SK-N-SH (cell line): ENCODE measurements around the gene GART. TPM values are rescaled to one million over a fixed set of nuclear protein-coding genes. Genes with fewer than 3 reads are reported as not detected.

Source experiments
- CTCF ChIA-PET: fragments of 300-600, 350-600 bp; formaldehyde crosslinking; extraction: SDS; loops from one replicate; lab custom pipeline; 2021; lab: Yijun Ruan, JAX
- POLR2A ChIA-PET: fragments of 350-600 bp; sonication (Branson Sonifier 250); formaldehyde crosslinking; extraction: SDS; loops from one replicate; lab custom pipeline; 2020; ENCODE audit warnings: antibody characterized with exemption, inconsistent platforms; lab: Yijun Ruan, JAX
- DNase-seq: peaks from one replicate; pipeline ENCODE4 v3.0.0; 2012
- H2AFZ ChIP-seq: fragments of 200-600 bp; sonication (generic); 2 replicates; pipeline ENCODE4 v1.8.1; 2016; ENCODE audit warnings: antibody characterized with exemption, mild to moderate bottlenecking, low read depth
- H3F3A ChIP-seq: fragments of 200-600 bp; sonication (generic); replicated peaks from 2 replicates; pipeline ENCODE3; 2016; ENCODE audit warnings: antibody characterized with exemption, mild to moderate bottlenecking; ENCODE audit not compliant: insufficient read depth
- H3K27ac ChIP-seq, 2 experiments: fragments of 200-500 bp in 1 of 2; fragments of 200-600 bp in 1 of 2; sonication (Bioruptor generic) in 1 of 2; sonication (generic), shearing (Covaris generic) in 1 of 2; 2 replicates each; pipeline versions ENCODE4 v1.5.1 to v1.6.1; 2014 to 2016; ENCODE audit warnings: low read depth in 2 of 2, inconsistent platforms in 1 of 2, low read length in 1 of 2, mild to moderate bottlenecking in 1 of 2, mixed read lengths in 1 of 2
- H3K27me3 ChIP-seq: fragments of 200-600 bp; sonication (generic), shearing (Covaris generic); 2 replicates; pipeline ENCODE4 v1.6.1; 2016; ENCODE audit warnings: mixed run types; ENCODE audit not compliant: insufficient read depth
- H3K36me3 ChIP-seq, 2 experiments: fragments of 200-500 bp in 1 of 2; fragments of 200-600 bp in 1 of 2; sonication (Bioruptor generic) in 1 of 2; sonication (generic) in 1 of 2; replicated peaks in 1 of 2; 2 replicates each; pipeline versions ENCODE3 to v1.5.1; 2014 to 2016; ENCODE audit warnings: low read length in 1 of 2, mild to moderate bottlenecking in 1 of 2; ENCODE audit not compliant: insufficient read depth in 2 of 2, control insufficient read depth in 1 of 2
- H3K4me1 ChIP-seq, 2 experiments: fragments of 200-500 bp in 1 of 2; fragments of 200-600 bp in 1 of 2; sonication (Bioruptor generic) in 1 of 2; sonication (generic), shearing (Covaris generic) in 1 of 2; 2 replicates each; pipeline versions ENCODE4 v1.5.1 to v1.6.1; 2014 to 2016; ENCODE audit warnings: low read depth in 1 of 2, low read length in 1 of 2, mixed run types in 1 of 2; ENCODE audit not compliant: insufficient read depth in 2 of 2, control insufficient read depth in 1 of 2
- H3K4me2 ChIP-seq: fragments of 200-600 bp; sonication (generic), shearing (Covaris generic); 2 replicates; pipeline ENCODE4 v1.6.1; 2017; ENCODE audit warnings: mixed run types
- H3K4me3 ChIP-seq, 2 experiments: fragments of 200-500 bp in 1 of 2; fragments of 200-600 bp in 1 of 2; sonication (Bioruptor generic) in 1 of 2; sonication (generic), shearing (Covaris generic) in 1 of 2; 2 replicates each; pipeline versions ENCODE4 v1.5.1 to v1.8.1; 2014 to 2016; ENCODE audit warnings: low read depth in 2 of 2, inconsistent platforms in 1 of 2, low read length in 1 of 2, mild to moderate bottlenecking in 1 of 2, mixed read lengths in 1 of 2, moderate library complexity in 1 of 2
- H3K79me2 ChIP-seq: fragments of 200-600 bp; sonication (generic); 2 replicates; pipeline ENCODE4 v1.8.1; 2017; ENCODE audit warnings: mild to moderate bottlenecking; ENCODE audit not compliant: insufficient read depth
- H3K9ac ChIP-seq: fragments of 200-600 bp; sonication (generic); 2 replicates; pipeline ENCODE4 v1.6.1; 2017; ENCODE audit warnings: mixed run types
- H3K9me2 ChIP-seq: fragments of 200-600 bp; sonication (generic); 2 replicates; pipeline ENCODE4 v1.6.1; 2017; ENCODE audit warnings: mixed run types
- H3K9me3 ChIP-seq: fragments of 200-600 bp; sonication (generic); 2 replicates; pipeline ENCODE4 v1.6.1; 2017; ENCODE audit warnings: mixed run types, mild to moderate bottlenecking, moderate library complexity
- H4K20me1 ChIP-seq: fragments of 200-600 bp; sonication (generic); 2 replicates; pipeline ENCODE4 v1.6.1; 2017; ENCODE audit warnings: mild to moderate bottlenecking, mixed run types; ENCODE audit not compliant: insufficient read depth
- CTCF ChIP-seq: fragments of 200-600 bp; sonication (generic); IDR thresholded peaks from 2 replicates; pipeline ENCODE4 v1.6.1; 2017; ENCODE audit warnings: antibody characterized with exemption, mild to moderate bottlenecking, moderate library complexity
- EP300 ChIP-seq, 2 experiments: IDR thresholded peaks; 2 replicates each; pipeline versions ENCODE4 v1.4.0 to v1.6.1; 2012; ENCODE audit warnings: borderline replicate concordance in 1 of 2, low read depth in 1 of 2, low read length in 1 of 2
- FOSL2 ChIP-seq: IDR thresholded peaks from 2 replicates; pipeline ENCODE4 v1.4.0; 2012; ENCODE audit warnings: low read depth, mild to moderate bottlenecking, moderate library complexity, borderline replicate concordance
- FOXM1 ChIP-seq: IDR thresholded peaks from 2 replicates; pipeline ENCODE4 v1.4.0; 2012; ENCODE audit warnings: low read depth, mild to moderate bottlenecking
- GATA2 ChIP-seq: sonication (generic); formaldehyde crosslinking; IDR thresholded peaks from 2 replicates; pipeline ENCODE4 v1.5.0; 2020; ENCODE audit warnings: mild to moderate bottlenecking, missing genetic modification reagents
- IRF3 ChIP-seq: fragments of 150-350 bp; IDR thresholded peaks from 2 replicates; pipeline ENCODE4 v1.6.1; 2016; ENCODE audit warnings: mild to moderate bottlenecking, low read depth, low read length
- MAX ChIP-seq: IDR thresholded peaks from 2 replicates; pipeline ENCODE4 v1.4.0; 2012; ENCODE audit warnings: low read depth
- MEF2A ChIP-seq: IDR thresholded peaks from 2 replicates; pipeline ENCODE4 v1.4.0; 2012; ENCODE audit warnings: low read depth, borderline replicate concordance
- MXI1 ChIP-seq: IDR thresholded peaks from 2 replicates; pipeline ENCODE4 v1.6.1; 2012; ENCODE audit warnings: mild to moderate bottlenecking, low read depth, low read length, improper control_type of control experiment
- NFIC ChIP-seq: IDR thresholded peaks from 2 replicates; pipeline ENCODE4 v1.4.0; 2012; ENCODE audit warnings: borderline replicate concordance
- RCOR1 ChIP-seq: fragments of 150-350 bp; IDR thresholded peaks from 2 replicates; pipeline ENCODE4 v1.6.1; 2017; ENCODE audit warnings: antibody characterized with exemption, low read length
- RFX5 ChIP-seq: IDR thresholded peaks from 2 replicates; pipeline ENCODE4 v1.6.1; 2012; ENCODE audit warnings: mild to moderate bottlenecking, improper control_type of control experiment, low read length
- RXRA ChIP-seq: IDR thresholded peaks from 2 replicates; pipeline ENCODE4 v1.4.0; 2012; ENCODE audit warnings: low read depth, mild to moderate bottlenecking, borderline replicate concordance
- SIN3A ChIP-seq: IDR thresholded peaks from 2 replicates; pipeline ENCODE4 v1.6.1; 2012; ENCODE audit warnings: low read depth, mild to moderate bottlenecking, low read length, moderate library complexity, borderline replicate concordance
- TCF12 ChIP-seq: IDR thresholded peaks from 2 replicates; pipeline ENCODE4 v1.4.0; 2012
- TEAD4 ChIP-seq: IDR thresholded peaks from 2 replicates; pipeline ENCODE4 v1.4.0; 2012; ENCODE audit warnings: mild to moderate bottlenecking, borderline replicate concordance; ENCODE audit not compliant: insufficient read depth
- YY1 ChIP-seq: IDR thresholded peaks from 2 replicates; pipeline ENCODE4 v1.4.0; 2012; ENCODE audit warnings: low read depth, mild to moderate bottlenecking
- WGBS: methylation state at CpG from one replicate; pipeline ENCODE4 v1.1.6; 2017; ENCODE audit warnings: low lambda C conversion rate; 5-methylcytosine and 5-hydroxymethylcytosine counted together
- polyA plus RNA-seq, 3 experiments: library from polyadenylated mRNA; depleted of rRNA; stranded (reverse); fragments of >200 nt; gene quantifications; 2 replicates each; pipeline ENCODE4 v1.2.3, GENCODE V29; 2012

GART gene
- polyA plus RNA-seq, 1 of the 3 experiments (the other 2 are of a cell fraction) = 17.3 TPM

GRCh38 chr21:33495743-33496142, 46.2 kb downstream of the GART start:
- TF ChIP-seq RCOR1 = no peak
- no peak for TF ChIP-seq MEF2A
- Histone ChIP-seq H3K9me2 (no peaks in the 10 kb centered on the region), H3K9me3 (no peaks in the 10 kb centered on the region), H3K27ac (no peak overlapping the region), H2AFZ (no peak overlapping the region), H3F3A (no peaks in the 10 kb centered on the region), H3K79me2 (no peaks in the 10 kb centered on the region), H3K9ac (no peak overlapping the region), H4K20me1 (no peaks in the 10 kb centered on the region), H3K27me3 (no peaks in the 10 kb centered on the region), H3K4me2 (no peak overlapping the region), H3K36me3 (no peaks in the 10 kb centered on the region), H3K4me1 (no peaks in the 10 kb centered on the region), H3K4me3 (no peak overlapping the region)
- DNase-seq = no peak
- ChIA-PET POLR2A (no interaction called here), CTCF (no interaction called here)
- 24% methylated on average over 3 of the region's 4 CpGs for WGBS

GRCh38 chr21:33493756-33494155, 48.2 kb downstream of the GART start:
- 90% methylated on average over 3 of the region's 3 CpGs for WGBS
- CTCF ChIA-PET = no interaction called here
- H3K27me3 ChIP-seq = no peaks in the 10 kb centered on the region
- no peaks in the 10 kb centered on the region for H3K9me3 ChIP-seq
- no peak overlapping the region for H3K27ac ChIP-seq
- POLR2A ChIA-PET = no interaction called here
- no peak overlapping the region for H3K9ac ChIP-seq
- no peaks in the 10 kb centered on the region for H4K20me1 ChIP-seq
- no peaks in the 10 kb centered on the region for H3K36me3 ChIP-seq
- no peak overlapping the region for H3K4me2 ChIP-seq
- H3K9me2 ChIP-seq = no peaks in the 10 kb centered on the region
- no peaks in the 10 kb centered on the region for H3K4me1 ChIP-seq
- H3K4me3 ChIP-seq = no peak overlapping the region
- no peaks in the 10 kb centered on the region for H3K79me2 ChIP-seq
- peaks cover 5% of the 10 kb centered on the region for H3F3A ChIP-seq
- no peak overlapping the region for H2AFZ ChIP-seq
- no peak for TF ChIP-seq SIN3A
- TF ChIP-seq MAX = no peak
- TF ChIP-seq EP300 (IDR thresholded peaks at IDR 0.05; ENCODE audit: borderline replicate concordance in 1 of 2, low read depth in 1 of 2, low read length in 1 of 2) = no peak
- no peak for TF ChIP-seq MXI1
- TF ChIP-seq TEAD4 = no peak
- no peak for TF ChIP-seq RXRA
- TF ChIP-seq TCF12 = no peak
- TF ChIP-seq FOSL2 = no peak
- TF ChIP-seq YY1 = no peak
- TF ChIP-seq NFIC = no peak
- TF ChIP-seq GATA2 (CRISPR knock-in tag) = no peak
- TF ChIP-seq FOXM1 = no peak
- DNase-seq = no peak

GRCh38 chr21:33492571-33492970, 49.3 kb downstream of the GART start:
- WGBS = 94% methylated on average over 2 of the region's 2 CpGs
- H3K4me3 ChIP-seq = no peak overlapping the region
- H3K79me2 ChIP-seq = no peaks in the 10 kb centered on the region
- H3K9ac ChIP-seq = no peak overlapping the region
- H3K9me3 ChIP-seq = no peaks in the 10 kb centered on the region
- no peak overlapping the region for H2AFZ ChIP-seq
- no peaks in the 10 kb centered on the region for H3K9me2 ChIP-seq
- peaks cover 9% of the 10 kb centered on the region for H3F3A ChIP-seq
- no peaks in the 10 kb centered on the region for H4K20me1 ChIP-seq
- no peak for DNase-seq
- H3K27ac ChIP-seq = no peak overlapping the region
- no peaks in the 10 kb centered on the region for H3K4me1 ChIP-seq
- no peaks in the 10 kb centered on the region for H3K36me3 ChIP-seq
- ChIA-PET CTCF (interaction anchor here (3.8 kb wide), 1 partner anchor 12 kb away, joined by 15 read pairs; the partner anchor contains the start of gene TMEM50B), POLR2A (interaction anchor here (4.7 kb wide), 1 partner anchor 12 kb away, joined by 56 read pairs; the partner anchor contains the start of gene TMEM50B)
- no peak overlapping the region for H3K4me2 ChIP-seq
- H3K27me3 ChIP-seq = no peaks in the 10 kb centered on the region
- TF ChIP-seq RFX5 (no peak), IRF3 (no peak), YY1 (no peak), CTCF (no peak), TEAD4 (no peak)
